Psoas muscle (tissue), 8 donors: ENCODE results near the gene ZSCAN2. TPM values are rescaled to one million over a fixed set of nuclear protein-coding genes. Genes with fewer than 3 reads are reported as not detected.

Experiments
- ATAC-seq, 4 donors: fragments of 200-7000 bp; cut with Tn5 transposase; one replicate each; pipeline ENCODE4 v1.9.1; 2020; ENCODE audit warnings: moderate library complexity in 3 of 4, mild to moderate bottlenecking in 2 of 4
- DNase-seq, 2 donors: peaks; one replicate each; pipeline ENCODE4 v3.0.0-alpha.2; 2020
- H3K27ac ChIP-seq: fragments of 200-600 bp; one replicate; pipeline ENCODE4 v1.8.0; 2022
- H3K27me3 ChIP-seq, 3 donors: fragments of 200-600 bp in 1 of 3; one replicate each; pipeline versions ENCODE4 v1.6.1 to v1.8.0; 2013 to 2022; ENCODE audit warnings: low read length in 2 of 3, mild to moderate bottlenecking in 2 of 3, moderate library complexity in 1 of 3; ENCODE audit not compliant: insufficient read depth in 3 of 3
- H3K36me3 ChIP-seq, 2 donors: fragments of 200-600 bp in 1 of 2; one replicate each; pipeline versions ENCODE4 v1.6.1 to v1.8.0; 2013 to 2022; ENCODE audit warnings: low read depth in 1 of 2, mild to moderate bottlenecking in 1 of 2, moderate library complexity in 1 of 2; ENCODE audit not compliant: insufficient read depth in 1 of 2
- H3K4me1 ChIP-seq: fragments of 200-600 bp; one replicate; pipeline ENCODE4 v1.8.0; 2022
- H3K4me3 ChIP-seq: fragments of 200-600 bp; one replicate; pipeline ENCODE4 v1.8.0; 2022; ENCODE audit warnings: mild to moderate bottlenecking
- H3K9me3 ChIP-seq: fragments of 200-600 bp; one replicate; pipeline ENCODE4 v1.8.0; 2022
- WGBS, 3 donors: extraction: QIAGEN DNeasy Blood & Tissue Kit; methylation state at CpG; one replicate each; pipeline versions ENCODE4 v1.1.6 to v1.1.7; 2013; 5-methylcytosine and 5-hydroxymethylcytosine counted together
- intact Hi-C, 2 donors: fragments of 100-400 bp; cut with DNase I; formaldehyde crosslinking; loops; one replicate each; pipeline versions ENCODE4 v1.11.0 to v1.14.2; 2022
- polyA plus RNA-seq, 3 donors: library from polyadenylated mRNA; stranded (reverse); fragments of 200-250 nt; gene quantifications; one replicate each; pipeline ENCODE4 v1.2.3, GENCODE V29; 2013
- total RNA-seq, 4 donors: library from RNA; stranded (reverse); fragmentation: NEBNext Ultra II Directional in 2 of 4; extraction: Animal tissue kit (Norgen Biotek cat#: 25700) in 2 of 4; gene quantifications; one replicate each; pipeline versions ENCODE4 v1.2.1 to v1.2.4, GENCODE V29; 2021 to 2023
- TF ChIP-seq, protein P1 (sequence below): fragments of 200-600 bp; IDR thresholded peaks from one replicate; pipeline ENCODE4 v1.8.0; 2022; ENCODE audit warnings: antibody characterized with exemption
- donor health status: healthy with polysubstance abuse.
- donor health status: DM: no; HTN: no; CAD: no; lungs with moderate emphysema.
- donor health status: Bipolar disorder and iron deficiency.
- donor health status: healthy.
- donor health status: DM: yes; HTN: yes; CAD: no.
- donor health status: DM: no; HTN: no; CAD: no.
- donor health status: DM: no; HTN: no; CAD: no.
- donor health status: DM: yes; HTN: yes; CAD: no.

The ZSCAN2 gene
- total and polyA plus RNA-seq, 7 donors = 3.3 to 9.6 (median 4.4) TPM

DNA sequence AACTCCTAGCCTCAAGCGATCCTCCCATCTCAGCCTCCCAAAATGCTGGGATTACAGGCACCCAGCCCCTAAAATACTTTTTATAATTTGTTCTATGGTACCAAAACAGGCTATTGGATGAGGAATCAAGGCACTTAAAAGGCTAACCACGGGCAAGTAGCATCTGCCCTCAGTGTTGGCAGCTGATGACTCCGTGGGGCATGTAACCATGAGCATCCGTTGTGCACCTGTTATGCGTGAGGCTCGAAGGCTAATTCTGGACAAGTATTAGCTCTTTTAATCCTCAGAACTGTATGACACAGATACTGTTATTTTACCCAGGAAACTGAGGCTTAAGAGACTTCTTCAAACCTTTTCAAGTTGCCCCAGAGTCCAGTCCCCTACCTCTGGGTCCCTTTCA lies 43.0 kb downstream of the ZSCAN2 start:
- Histone ChIP-seq H3K9me3 (no peaks in the 10 kb centered on the region), H3K27ac (peak overlapping the region; percentile 13), H3K36me3 (peaks cover 4 to 100% of the 10 kb centered on the region in 2 donors), H3K27me3 (no peaks in the 10 kb centered on the region), H3K4me1 (no peaks in the 10 kb centered on the region), H3K4me3 (no peak overlapping the region)
- ATAC-seq (peak in 2 of 4 donors; percentile 34 to 64), DNase-seq (no peak)
- intact Hi-C loops = no loop called here
- 45 to 55% (median 46%) methylated on average over 6 of the region's 6 CpGs for WGBS, 3 donors
- TF ChIP-seq, protein P1, sequence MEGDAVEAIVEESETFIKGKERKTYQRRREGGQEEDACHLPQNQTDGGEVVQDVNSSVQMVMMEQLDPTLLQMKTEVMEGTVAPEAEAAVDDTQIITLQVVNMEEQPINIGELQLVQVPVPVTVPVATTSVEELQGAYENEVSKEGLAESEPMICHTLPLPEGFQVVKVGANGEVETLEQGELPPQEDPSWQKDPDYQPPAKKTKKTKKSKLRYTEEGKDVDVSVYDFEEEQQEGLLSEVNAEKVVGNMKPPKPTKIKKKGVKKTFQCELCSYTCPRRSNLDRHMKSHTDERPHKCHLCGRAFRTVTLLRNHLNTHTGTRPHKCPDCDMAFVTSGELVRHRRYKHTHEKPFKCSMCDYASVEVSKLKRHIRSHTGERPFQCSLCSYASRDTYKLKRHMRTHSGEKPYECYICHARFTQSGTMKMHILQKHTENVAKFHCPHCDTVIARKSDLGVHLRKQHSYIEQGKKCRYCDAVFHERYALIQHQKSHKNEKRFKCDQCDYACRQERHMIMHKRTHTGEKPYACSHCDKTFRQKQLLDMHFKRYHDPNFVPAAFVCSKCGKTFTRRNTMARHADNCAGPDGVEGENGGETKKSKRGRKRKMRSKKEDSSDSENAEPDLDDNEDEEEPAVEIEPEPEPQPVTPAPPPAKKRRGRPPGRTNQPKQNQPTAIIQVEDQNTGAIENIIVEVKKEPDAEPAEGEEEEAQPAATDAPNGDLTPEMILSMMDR = no peak

DNA sequence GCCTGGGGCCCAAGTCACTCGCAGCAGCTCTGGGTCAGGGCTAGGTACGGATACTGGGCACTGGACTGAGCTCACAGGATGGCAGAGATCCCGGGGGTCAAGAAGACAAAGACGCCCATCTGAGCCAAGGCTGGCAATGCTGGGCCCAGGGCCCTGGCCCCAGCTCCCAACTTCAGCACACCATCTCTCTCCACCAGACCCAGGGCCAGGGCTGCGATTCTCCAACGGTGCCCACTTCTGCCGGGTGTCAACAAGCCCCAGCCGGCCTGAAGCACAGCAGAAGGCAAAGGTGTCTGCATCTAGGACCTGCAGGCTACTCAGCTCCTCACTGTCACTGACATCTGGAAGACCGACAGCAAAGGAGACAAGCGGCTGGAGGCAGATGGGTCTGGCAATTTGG lies 44.7 kb downstream of the ZSCAN2 start:
- peaks cover 0 to 100% of the 10 kb centered on the region in 2 donors for H3K36me3 ChIP-seq
- TF ChIP-seq, protein P1 = no peak
- peak in 2 of 4 donors; percentile 12 to 20 for ATAC-seq
- H3K27ac ChIP-seq = no peak overlapping the region
- 73 to 86% (median 75%) methylated on average over 10 of the region's 10 CpGs for WGBS, 3 donors
- H3K4me3 ChIP-seq = no peak overlapping the region
- intact Hi-C loops = no loop called here
- H3K9me3 ChIP-seq = no peaks in the 10 kb centered on the region
- H3K27me3 ChIP-seq = no peaks in the 10 kb centered on the region
- H3K4me1 ChIP-seq = no peaks in the 10 kb centered on the region
- peak in 1 of 2 donors; percentile 56 for DNase-seq

DNA sequence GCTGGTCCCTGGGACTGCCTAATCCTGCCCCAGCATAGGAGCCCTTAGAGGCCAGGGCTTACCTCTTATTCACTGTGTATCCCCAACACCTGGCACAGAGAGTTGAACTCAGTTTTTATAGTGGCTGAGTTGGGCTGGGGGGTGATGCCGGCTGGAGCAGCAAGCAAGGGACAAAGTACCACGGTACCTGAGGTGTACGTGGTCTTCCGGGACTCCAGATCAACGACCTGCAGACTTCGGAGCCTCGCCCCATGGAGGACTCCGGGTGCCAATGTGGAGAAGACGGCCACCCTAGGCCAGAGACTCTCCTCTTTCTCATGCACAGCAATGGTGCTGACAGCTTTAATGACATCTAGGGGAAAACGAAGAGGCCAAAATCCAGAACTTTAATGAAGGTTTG lies 45.2 kb downstream of the ZSCAN2 start:
- TF ChIP-seq, protein P1 = no peak
- Histone ChIP-seq H3K27me3 (no peaks in the 10 kb centered on the region), H3K9me3 (no peaks in the 10 kb centered on the region), H3K27ac (no peak overlapping the region), H3K36me3 (peaks cover 0 to 100% of the 10 kb centered on the region in 2 donors), H3K4me1 (peaks cover under 1% of the 10 kb centered on the region), H3K4me3 (no peak overlapping the region)
- intact Hi-C loops = no loop called here
- WGBS, 3 donors = 88 to 92% (median 90%) methylated on average over 10 of the region's 10 CpGs
- ATAC-seq = no peak
- DNase-seq = no peak

DNA sequence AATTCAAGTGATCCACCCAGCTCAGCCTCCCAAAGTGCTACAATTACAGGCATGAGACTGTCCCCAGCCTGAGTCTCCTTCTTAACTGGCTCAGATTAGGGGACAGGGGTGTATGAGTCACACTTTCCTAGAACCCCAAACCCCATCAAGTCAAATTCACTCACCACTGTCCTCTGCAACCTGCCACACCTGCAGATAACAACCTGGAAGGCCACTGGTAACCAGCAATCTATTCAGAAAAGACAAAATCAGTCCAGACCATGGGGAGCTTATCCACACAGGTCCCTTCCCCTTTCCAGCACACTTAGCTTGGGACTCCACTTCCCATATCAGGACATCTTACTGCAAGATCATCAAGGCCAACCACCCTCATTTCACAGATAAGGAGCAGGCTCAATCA lies 46.9 kb downstream of the ZSCAN2 start:
- DNase-seq (no peak), ATAC-seq (no peak)
- Histone ChIP-seq H3K27me3 (no peaks in the 10 kb centered on the region), H3K36me3 (peaks cover 0 to 100% of the 10 kb centered on the region in 2 donors), H3K9me3 (no peaks in the 10 kb centered on the region), H3K4me3 (no peak overlapping the region), H3K4me1 (peaks cover 7% of the 10 kb centered on the region), H3K27ac (no peak overlapping the region)
- TF ChIP-seq, protein P1 = no peak
- intact Hi-C loops = no loop called here

DNA sequence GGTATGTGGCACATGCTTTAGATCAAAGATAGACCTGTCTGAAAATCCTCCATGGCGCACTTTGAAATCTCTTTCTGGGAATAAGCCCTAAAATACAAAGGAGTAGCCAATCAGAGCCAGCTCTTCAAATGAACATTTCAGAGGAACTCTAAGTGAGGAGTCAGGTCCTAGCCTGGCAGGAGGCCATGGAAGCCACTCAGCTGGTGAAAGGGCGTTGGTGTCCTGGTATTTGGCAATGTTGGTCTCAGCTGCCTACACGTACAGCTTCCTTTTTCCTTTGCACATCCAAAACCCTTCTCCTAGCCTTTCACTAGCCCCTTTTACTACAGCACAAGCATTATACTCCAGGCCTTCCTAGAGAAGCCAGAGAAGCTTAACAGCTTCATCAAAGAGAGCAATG lies 47.7 kb downstream of the ZSCAN2 start:
- H3K36me3 ChIP-seq = peaks cover 0 to 98% of the 10 kb centered on the region in 2 donors
- H3K27me3 ChIP-seq = no peaks in the 10 kb centered on the region
- no peaks in the 10 kb centered on the region for H3K9me3 ChIP-seq
- intact Hi-C loops = no loop called here
- ATAC-seq (peak in 1 of 4 donors; percentile 44), DNase-seq (peak; percentile 61 to 78)
- no peak overlapping the region for H3K27ac ChIP-seq
- 42 to 59% (median 47%) methylated on average over 3 of the region's 3 CpGs for WGBS, 3 donors
- TF ChIP-seq, protein P1 = no peak
- H3K4me3 ChIP-seq = no peak overlapping the region
- H3K4me1 ChIP-seq = peaks cover 12% of the 10 kb centered on the region
